IMR-90 (cell line): ENCODE measurements around the gene KBTBD13.

Source experiments
- BHLHE40 ChIP-seq: fragments of 150-350 bp; IDR thresholded peaks from 2 replicates; pipeline ENCODE4 v1.6.1; 2016; ENCODE audit warnings: mild to moderate bottlenecking, low read depth, low read length
- CEBPB ChIP-seq: IDR thresholded peaks from 2 replicates; pipeline ENCODE4 v1.6.1; 2012; ENCODE audit warnings: low read depth, low read length, improper control_type of control experiment
- CHD1 ChIP-seq: IDR thresholded peaks from 2 replicates; pipeline ENCODE4 v1.6.1; 2012; ENCODE audit warnings: low read depth, low read length, improper control_type of control experiment
- FOS ChIP-seq: fragments of 150-350 bp; IDR thresholded peaks from 2 replicates; pipeline ENCODE4 v1.6.1; 2016; ENCODE audit warnings: low read depth, low read length
- MAFK ChIP-seq: IDR thresholded peaks from 2 replicates; pipeline ENCODE4 v1.6.1; 2012; ENCODE audit warnings: low read depth, low read length, improper control_type of control experiment
- MAZ ChIP-seq: IDR thresholded peaks from 2 replicates; pipeline ENCODE4 v1.6.1; 2012; ENCODE audit warnings: low read depth, mild to moderate bottlenecking, low read length, improper control_type of control experiment, moderate library complexity, borderline replicate concordance
- MXI1 ChIP-seq: IDR thresholded peaks from 2 replicates; pipeline ENCODE4 v1.6.1; 2012; ENCODE audit warnings: low read depth, mild to moderate bottlenecking, low read length, moderate library complexity, borderline replicate concordance
- POLR2A ChIP-seq: IDR thresholded peaks from 2 replicates; pipeline ENCODE4 v1.6.1; 2012; ENCODE audit warnings: mild to moderate bottlenecking, low read depth, low read length
- RAD21 ChIP-seq: IDR thresholded peaks from 2 replicates; pipeline ENCODE4 v1.6.1; 2012; ENCODE audit warnings: low read length, improper control_type of control experiment
- RFX5 ChIP-seq: IDR thresholded peaks from 2 replicates; pipeline ENCODE4 v1.8.0; 2012; ENCODE audit warnings: low read depth, mild to moderate bottlenecking, low read length, moderate library complexity
- SMC3 ChIP-seq: fragments of 150-350 bp; IDR thresholded peaks from 2 replicates; pipeline ENCODE4 v1.6.1; 2016; ENCODE audit warnings: low read depth, mild to moderate bottlenecking, antibody characterized with exemption, low read length, moderate library complexity
- TF ChIP-seq, protein P1 (sequence below): conservative IDR thresholded peaks from 2 replicates; pipeline ENCODE4 v1.5.1; 2012; ENCODE audit warnings: mild to moderate bottlenecking, low read depth, low read length, improper control_type of control experiment
- TF ChIP-seq, protein P2 (sequence below): fragments of 150-350 bp; IDR thresholded peaks from 2 replicates; pipeline ENCODE4 v1.6.1; 2017; ENCODE audit warnings: mild to moderate bottlenecking, antibody characterized with exemption, low read length, low read depth
- TF ChIP-seq, protein P3 (sequence below): fragments of 150-350 bp; IDR thresholded peaks from 2 replicates; pipeline ENCODE4 v1.6.1; 2016; ENCODE audit warnings: low read depth, mild to moderate bottlenecking, low read length, moderate library complexity, borderline replicate concordance

DNA sequence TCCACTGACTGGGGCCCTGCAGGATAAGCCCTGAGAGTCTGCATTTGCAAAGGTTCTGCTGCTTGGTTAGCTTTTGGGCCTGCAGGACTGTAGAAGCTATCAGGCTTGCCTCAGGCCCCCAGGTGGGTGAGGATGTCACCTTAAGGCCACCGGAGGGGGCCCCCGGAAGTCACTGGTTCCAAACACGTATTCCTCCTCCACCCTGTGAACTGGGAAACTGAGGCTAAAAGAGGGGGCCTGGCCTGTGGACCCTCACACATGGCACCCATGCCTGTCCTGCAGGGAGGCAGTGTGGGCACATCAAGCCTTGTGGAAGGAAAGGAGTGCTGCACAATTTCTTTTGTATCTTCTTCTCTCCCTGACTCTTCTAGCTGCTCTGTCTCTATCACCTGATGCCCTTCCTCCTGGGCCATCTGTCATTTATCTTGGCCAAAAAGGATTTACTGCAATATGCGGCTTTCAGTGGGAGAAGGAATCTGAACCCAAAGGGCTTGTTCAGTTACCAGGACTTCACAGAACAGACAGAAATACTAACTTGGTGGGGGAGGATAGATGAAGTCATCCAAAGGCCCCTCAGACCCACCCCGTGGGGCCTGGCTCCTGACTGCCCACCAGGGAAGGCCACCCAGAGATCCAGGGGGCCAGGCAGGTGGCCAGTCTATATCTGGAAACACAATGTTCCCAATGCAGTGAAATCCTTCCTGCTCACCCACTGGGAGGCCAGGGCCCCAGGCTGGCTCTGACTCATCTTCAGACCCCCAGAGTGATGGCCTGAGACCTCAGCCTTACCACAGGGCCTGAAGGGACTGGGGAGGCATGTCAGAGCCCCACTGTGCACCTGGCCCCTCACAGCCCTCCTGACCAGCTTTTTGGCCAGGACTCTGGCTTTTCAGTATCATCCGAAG, 20.2 kb downstream of the KBTBD13 start:
- TF ChIP-seq, protein P1, sequence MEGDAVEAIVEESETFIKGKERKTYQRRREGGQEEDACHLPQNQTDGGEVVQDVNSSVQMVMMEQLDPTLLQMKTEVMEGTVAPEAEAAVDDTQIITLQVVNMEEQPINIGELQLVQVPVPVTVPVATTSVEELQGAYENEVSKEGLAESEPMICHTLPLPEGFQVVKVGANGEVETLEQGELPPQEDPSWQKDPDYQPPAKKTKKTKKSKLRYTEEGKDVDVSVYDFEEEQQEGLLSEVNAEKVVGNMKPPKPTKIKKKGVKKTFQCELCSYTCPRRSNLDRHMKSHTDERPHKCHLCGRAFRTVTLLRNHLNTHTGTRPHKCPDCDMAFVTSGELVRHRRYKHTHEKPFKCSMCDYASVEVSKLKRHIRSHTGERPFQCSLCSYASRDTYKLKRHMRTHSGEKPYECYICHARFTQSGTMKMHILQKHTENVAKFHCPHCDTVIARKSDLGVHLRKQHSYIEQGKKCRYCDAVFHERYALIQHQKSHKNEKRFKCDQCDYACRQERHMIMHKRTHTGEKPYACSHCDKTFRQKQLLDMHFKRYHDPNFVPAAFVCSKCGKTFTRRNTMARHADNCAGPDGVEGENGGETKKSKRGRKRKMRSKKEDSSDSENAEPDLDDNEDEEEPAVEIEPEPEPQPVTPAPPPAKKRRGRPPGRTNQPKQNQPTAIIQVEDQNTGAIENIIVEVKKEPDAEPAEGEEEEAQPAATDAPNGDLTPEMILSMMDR = no peak
- TF ChIP-seq POLR2A (no peak), CEBPB (no peak), RFX5 (no peak), FOS (no peak), CHD1 (no peak), RAD21 (no peak), MXI1 (no peak), MAFK (no peak), SMC3 (no peak), BHLHE40 (no peak), MAZ (no peak)
- TF ChIP-seq, protein P2, sequence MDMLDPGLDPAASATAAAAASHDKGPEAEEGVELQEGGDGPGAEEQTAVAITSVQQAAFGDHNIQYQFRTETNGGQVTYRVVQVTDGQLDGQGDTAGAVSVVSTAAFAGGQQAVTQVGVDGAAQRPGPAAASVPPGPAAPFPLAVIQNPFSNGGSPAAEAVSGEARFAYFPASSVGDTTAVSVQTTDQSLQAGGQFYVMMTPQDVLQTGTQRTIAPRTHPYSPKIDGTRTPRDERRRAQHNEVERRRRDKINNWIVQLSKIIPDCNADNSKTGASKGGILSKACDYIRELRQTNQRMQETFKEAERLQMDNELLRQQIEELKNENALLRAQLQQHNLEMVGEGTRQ = no peak
- TF ChIP-seq, protein P3, sequence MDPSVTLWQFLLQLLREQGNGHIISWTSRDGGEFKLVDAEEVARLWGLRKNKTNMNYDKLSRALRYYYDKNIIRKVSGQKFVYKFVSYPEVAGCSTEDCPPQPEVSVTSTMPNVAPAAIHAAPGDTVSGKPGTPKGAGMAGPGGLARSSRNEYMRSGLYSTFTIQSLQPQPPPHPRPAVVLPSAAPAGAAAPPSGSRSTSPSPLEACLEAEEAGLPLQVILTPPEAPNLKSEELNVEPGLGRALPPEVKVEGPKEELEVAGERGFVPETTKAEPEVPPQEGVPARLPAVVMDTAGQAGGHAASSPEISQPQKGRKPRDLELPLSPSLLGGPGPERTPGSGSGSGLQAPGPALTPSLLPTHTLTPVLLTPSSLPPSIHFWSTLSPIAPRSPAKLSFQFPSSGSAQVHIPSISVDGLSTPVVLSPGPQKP = no peak
